GM12878 (cell line): Measurements from ENCODE around the gene GYS2. TPM values are rescaled to one million over a fixed set of nuclear protein-coding genes. Genes with fewer than 3 reads are reported as not detected.
A peak's percentile ranks its signal among the peaks of the same experiment; 100 is the strongest.

ENCODE experiments used
- CEBPB ChIP-seq, 2 experiments: fragments of 150-350 bp in 1 of 2; IDR thresholded peaks; 2 replicates each; pipeline ENCODE4 v1.6.1; 2012 to 2014; ENCODE audit warnings: low read depth in 2 of 2, low read length in 2 of 2, borderline replicate concordance in 1 of 2, inconsistent platforms in 1 of 2
- CHD4 ChIP-seq: fragments of 200-600 bp; sonication (generic); IDR thresholded peaks from 2 replicates; pipeline ENCODE4 v1.6.1; 2016; ENCODE audit warnings: mild to moderate bottlenecking
- CTCF ChIP-seq, 3 experiments: IDR thresholded peaks in 2 of 3; conservative IDR thresholded peaks in 1 of 3; 2 replicates each; pipeline ENCODE4 v1.5.1; 2011; ENCODE audit warnings: low read depth in 3 of 3, low read length in 3 of 3, mild to moderate bottlenecking in 3 of 3, control low read depth in 2 of 3, moderate library complexity in 2 of 3, inconsistent platforms in 1 of 3, mixed read lengths in 1 of 3; ENCODE audit not compliant: control insufficient read depth in 2 of 3, insufficient read depth in 1 of 3; ENCODE audit errors: extremely low read depth in 1 of 3
- HCFC1 ChIP-seq: fragments of 150-350 bp; IDR thresholded peaks from 2 replicates; pipeline ENCODE4 v1.6.1; 2014; ENCODE audit warnings: low read length
- IKZF1 ChIP-seq: fragments of 450-650 bp; conservative IDR thresholded peaks from 2 replicates; pipeline ENCODE4 v1.6.1; 2017; ENCODE audit warnings: antibody characterized with exemption, mild to moderate bottlenecking
- NFIC ChIP-seq: IDR thresholded peaks from 2 replicates; pipeline ENCODE4 v1.6.1; 2012; ENCODE audit warnings: low read depth, mild to moderate bottlenecking, inconsistent platforms, low read length, moderate library complexity
- NFXL1 ChIP-seq: fragments of 450-650 bp; IDR thresholded peaks from 2 replicates; pipeline ENCODE4 v1.6.1; 2017; ENCODE audit warnings: antibody characterized with exemption, mild to moderate bottlenecking, borderline replicate concordance
- NKRF ChIP-seq: fragments of 450-650 bp; conservative IDR thresholded peaks from 2 replicates; pipeline ENCODE4 v1.6.1; 2017; ENCODE audit warnings: mild to moderate bottlenecking, moderate library complexity
- NR2C2 ChIP-seq: IDR thresholded peaks from 2 replicates; pipeline ENCODE4 v1.6.1; 2011; ENCODE audit warnings: borderline replicate concordance, low read depth; ENCODE audit not compliant: control insufficient read depth, insufficient read length
- NRF1 ChIP-seq: conservative IDR thresholded peaks from 2 replicates; pipeline ENCODE4 v1.6.1; 2011; ENCODE audit warnings: mild to moderate bottlenecking, low read depth, low read length, improper control_type of control experiment
- POLR2AphosphoS2 ChIP-seq: IDR thresholded peaks from 2 replicates; pipeline ENCODE4 v1.6.1; 2011; ENCODE audit warnings: low read depth, mild to moderate bottlenecking, low read length, improper control_type of control experiment, moderate library complexity
- RAD51 ChIP-seq: fragments of 450-650 bp; IDR thresholded peaks from 2 replicates; pipeline ENCODE4 v1.6.1; 2016; ENCODE audit warnings: moderate library complexity, mild to moderate bottlenecking, inconsistent platforms
- SIN3A ChIP-seq: IDR thresholded peaks from 2 replicates; pipeline ENCODE4 v1.6.1; 2012; ENCODE audit warnings: low read depth, low read length, improper control_type of control experiment
- SMAD1 ChIP-seq: fragments of 450-650 bp; IDR thresholded peaks from 2 replicates; pipeline ENCODE4 v1.6.1; 2018; ENCODE audit warnings: mild to moderate bottlenecking, low read depth; ENCODE audit not compliant: partially characterized antibody
- SMC3 ChIP-seq: IDR thresholded peaks from 2 replicates; pipeline ENCODE4 v1.6.1; 2011; ENCODE audit warnings: low read length, improper control_type of control experiment, borderline replicate concordance
- STAT1 ChIP-seq: fragments of 450-650 bp; conservative IDR thresholded peaks from 2 replicates; pipeline ENCODE4 v1.6.1; 2014; ENCODE audit warnings: antibody characterized with exemption, mild to moderate bottlenecking
- USF2 ChIP-seq: IDR thresholded peaks from 2 replicates; pipeline ENCODE4 v1.6.1; 2011; ENCODE audit warnings: low read depth, low read length, improper control_type of control experiment, borderline replicate concordance
- ZBTB11 ChIP-seq: fragments of 450-650 bp; formaldehyde crosslinking; IDR thresholded peaks from 2 replicates; pipeline ENCODE4 v1.5.0; 2022; ENCODE audit warnings: mild to moderate bottlenecking, missing genetic modification characterization
- ZNF217 ChIP-seq: fragments of 450-650 bp; IDR thresholded peaks from 2 replicates; pipeline ENCODE4 v1.6.1; 2017; ENCODE audit warnings: antibody characterized with exemption, mild to moderate bottlenecking
- ZNF274 ChIP-seq: IDR thresholded peaks from one replicate; pipeline ENCODE4 v1.8.0; 2011; ENCODE audit not compliant: insufficient read length, insufficient read depth
- ZNF384 ChIP-seq: IDR thresholded peaks from 2 replicates; pipeline ENCODE4 v1.6.1; 2012; ENCODE audit warnings: low read depth, mild to moderate bottlenecking, low read length, improper control_type of control experiment, borderline replicate concordance
- ZSCAN29 ChIP-seq: fragments of 450-650 bp; IDR thresholded peaks from 2 replicates; pipeline ENCODE4 v1.6.1; 2017; ENCODE audit warnings: mild to moderate bottlenecking, moderate library complexity
- polyA plus RNA-seq, 11 experiments: library from polyadenylated mRNA; depleted of rRNA in 4 of 11; unstranded in 6 of 11; stranded (reverse) in 5 of 11; fragments of >200 nt; fragmentation: Nextera tagmentation in 4 of 11; fragmentation: Illumina TruSeq in 1 of 11; extraction: Ambion mirVana in 4 of 11; extraction: Trizol in 1 of 11; gene quantifications; 1 replicate in 1 of 11; 2 replicates in 10 of 11; pipeline versions ENCODE4 v1.2.1 to v1.2.3, GENCODE V29; 2011 to 2016; ENCODE audit warnings: inconsistent platforms in 2 of 11, missing spikeins in 2 of 11, low read depth in 1 of 11
- total RNA-seq, 4 experiments: library from RNA; depleted of rRNA in 3 of 4; stranded (reverse); fragments of >200 nt in 3 of 4; fragmentation: Illumina TruSeq in 1 of 4; extraction: Trizol in 1 of 4; gene quantifications; 2 replicates each; pipeline versions ENCODE4 v1.2.1 to v1.2.3, GENCODE V29; 2013 to 2021

The GYS2 gene
- total and polyA plus RNA-seq, 10 of the 15 experiments (the other 5 are each of a cell fraction or from before 2014, with no cell fraction given), result not detected

GRCh38 chr12:21501258-21502163 is 103.1 kb downstream of the GYS2 start, which contains the start of the genes GOLT1B and RECQL (continued):
- no peak for TF ChIP-seq SMAD1
- peak; percentile 72 for TF ChIP-seq IKZF1
- TF ChIP-seq CEBPB (IDR thresholded peaks at IDR 0.05; ENCODE audit: borderline replicate concordance in 1 of 2, low read depth in 2 of 2, low read length in 2 of 2), result no peak
- peak; percentile 82 for TF ChIP-seq POLR2AphosphoS2
- no peak for TF ChIP-seq RAD51
- peak; percentile 47 for TF ChIP-seq NFIC
- TF ChIP-seq STAT1, result no peak
- no peak for TF ChIP-seq ZNF217
- peak; percentile 96 for TF ChIP-seq NKRF
- TF ChIP-seq CTCF (IDR thresholded peaks at IDR 0.05 in 2 of 3, conservative IDR thresholded peaks at IDR 0.05 in 1 of 3; ENCODE audit: control insufficient read depth in 2 of 3, extremely low read depth in 1 of 3, insufficient read depth in 1 of 3, low read depth in 3 of 3, low read length in 3 of 3), result no peak
- no peak for TF ChIP-seq NRF1
- TF ChIP-seq ZNF274, result no peak
- TF ChIP-seq ZNF384, result peak; percentile 10; the same call in 1 of the 2 replicates
- no peak for TF ChIP-seq USF2
- TF ChIP-seq HCFC1, result peak; percentile 54
- TF ChIP-seq SIN3A, result peak; percentile 98
- no peak for TF ChIP-seq ZSCAN29
- no peak for TF ChIP-seq ZBTB11
- TF ChIP-seq CHD4, result no peak
- no peak for TF ChIP-seq NFXL1
- TF ChIP-seq NR2C2, result no peak
- no peak for TF ChIP-seq SMC3
